GM13976 (cell line): ENCODE results near the gene CELA1.

ENCODE experiments used
- DNase-seq: peaks from one replicate; pipeline ENCODE4 v3.0.0; 2012; ENCODE audit warnings: low spot score
- in situ Hi-C: fragments of 300-500 bp; cut with MboI; formaldehyde crosslinking; loops from one replicate; pipeline ENCODE4 v1.12.0; 2022; ENCODE audit warnings: low sequenced_read_pairs, mixed read lengths, inconsistent platforms; ENCODE audit not compliant: unreplicated experiment
- TF ChIP-seq, protein P1 (sequence below): IDR thresholded peaks from 2 replicates; pipeline ENCODE4 v1.5.1; 2012; ENCODE audit warnings: borderline replicate concordance, mild to moderate bottlenecking; ENCODE audit not compliant: insufficient read depth; ENCODE audit errors: extremely low read depth, missing control alignments, control extremely low read depth

CELA1 gene

DNA sequence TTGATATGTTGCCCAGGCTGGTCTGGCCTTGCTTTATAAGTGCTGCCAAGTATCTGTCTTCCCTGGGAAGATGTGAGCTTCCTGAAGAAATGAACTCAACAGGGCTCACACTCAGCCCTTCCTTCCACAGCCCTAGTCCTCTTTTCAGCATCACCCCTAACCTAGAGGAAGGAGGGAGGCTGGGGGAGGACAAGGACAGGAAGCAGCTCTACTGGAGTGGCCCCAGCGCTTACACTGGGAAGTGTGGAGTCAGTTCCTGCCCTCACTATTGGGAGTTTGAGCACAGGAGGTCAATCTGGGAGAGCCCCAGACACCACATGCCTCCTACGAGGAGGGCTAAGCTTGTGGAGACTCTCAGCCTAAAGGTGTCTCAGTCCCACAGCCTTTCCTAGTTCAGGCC is 27.9 kb upstream of the CELA1 start:
- TF ChIP-seq, protein P1, sequence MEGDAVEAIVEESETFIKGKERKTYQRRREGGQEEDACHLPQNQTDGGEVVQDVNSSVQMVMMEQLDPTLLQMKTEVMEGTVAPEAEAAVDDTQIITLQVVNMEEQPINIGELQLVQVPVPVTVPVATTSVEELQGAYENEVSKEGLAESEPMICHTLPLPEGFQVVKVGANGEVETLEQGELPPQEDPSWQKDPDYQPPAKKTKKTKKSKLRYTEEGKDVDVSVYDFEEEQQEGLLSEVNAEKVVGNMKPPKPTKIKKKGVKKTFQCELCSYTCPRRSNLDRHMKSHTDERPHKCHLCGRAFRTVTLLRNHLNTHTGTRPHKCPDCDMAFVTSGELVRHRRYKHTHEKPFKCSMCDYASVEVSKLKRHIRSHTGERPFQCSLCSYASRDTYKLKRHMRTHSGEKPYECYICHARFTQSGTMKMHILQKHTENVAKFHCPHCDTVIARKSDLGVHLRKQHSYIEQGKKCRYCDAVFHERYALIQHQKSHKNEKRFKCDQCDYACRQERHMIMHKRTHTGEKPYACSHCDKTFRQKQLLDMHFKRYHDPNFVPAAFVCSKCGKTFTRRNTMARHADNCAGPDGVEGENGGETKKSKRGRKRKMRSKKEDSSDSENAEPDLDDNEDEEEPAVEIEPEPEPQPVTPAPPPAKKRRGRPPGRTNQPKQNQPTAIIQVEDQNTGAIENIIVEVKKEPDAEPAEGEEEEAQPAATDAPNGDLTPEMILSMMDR, result no peak
- DNase-seq, result no peak
- in situ Hi-C loops, result no loop called here

DNA sequence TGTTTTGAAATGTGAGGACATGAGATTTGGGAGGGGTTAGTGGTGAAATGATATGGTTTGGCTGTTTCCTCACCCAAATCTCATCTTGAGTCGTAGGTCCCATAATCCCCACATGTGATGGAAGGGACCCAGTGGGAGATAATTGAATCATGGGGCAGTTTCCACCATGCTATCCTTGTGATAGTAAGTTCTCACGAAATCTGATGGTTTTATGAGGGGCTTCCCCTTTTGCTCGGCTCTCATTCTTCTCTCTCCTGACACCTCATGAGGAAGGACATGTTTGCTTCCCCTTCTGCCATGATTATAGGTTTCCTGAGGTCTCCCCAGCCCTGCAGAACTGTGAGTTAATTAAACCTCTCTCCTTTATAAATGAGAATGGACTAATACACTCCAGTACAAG is 26.7 kb upstream of the CELA1 start:
- in situ Hi-C loops, result no loop called here
- TF ChIP-seq, protein P1, result no peak
- no peak for DNase-seq

DNA sequence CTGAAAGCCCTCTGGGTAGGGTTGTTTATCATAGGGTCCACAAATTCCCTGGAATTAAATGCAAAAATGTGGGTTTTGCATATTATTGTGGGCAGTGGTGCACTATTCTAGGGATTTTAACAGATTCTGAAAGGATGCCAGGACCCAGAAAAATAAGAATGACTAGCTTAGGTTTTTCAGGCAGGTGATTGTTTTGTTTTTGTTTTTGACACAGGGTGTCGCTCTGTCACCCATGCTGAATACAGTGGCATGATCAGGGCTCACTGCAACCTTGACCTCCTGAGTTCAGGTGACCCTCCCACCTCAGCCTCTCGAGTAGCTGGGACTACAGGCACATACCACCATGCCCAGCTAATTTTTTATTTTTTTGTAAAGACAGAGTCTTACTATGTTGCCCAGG is 25.5 kb upstream of the CELA1 start:
- TF ChIP-seq, protein P1, result no peak
- in situ Hi-C loops, result no loop called here
- no peak for DNase-seq

DNA sequence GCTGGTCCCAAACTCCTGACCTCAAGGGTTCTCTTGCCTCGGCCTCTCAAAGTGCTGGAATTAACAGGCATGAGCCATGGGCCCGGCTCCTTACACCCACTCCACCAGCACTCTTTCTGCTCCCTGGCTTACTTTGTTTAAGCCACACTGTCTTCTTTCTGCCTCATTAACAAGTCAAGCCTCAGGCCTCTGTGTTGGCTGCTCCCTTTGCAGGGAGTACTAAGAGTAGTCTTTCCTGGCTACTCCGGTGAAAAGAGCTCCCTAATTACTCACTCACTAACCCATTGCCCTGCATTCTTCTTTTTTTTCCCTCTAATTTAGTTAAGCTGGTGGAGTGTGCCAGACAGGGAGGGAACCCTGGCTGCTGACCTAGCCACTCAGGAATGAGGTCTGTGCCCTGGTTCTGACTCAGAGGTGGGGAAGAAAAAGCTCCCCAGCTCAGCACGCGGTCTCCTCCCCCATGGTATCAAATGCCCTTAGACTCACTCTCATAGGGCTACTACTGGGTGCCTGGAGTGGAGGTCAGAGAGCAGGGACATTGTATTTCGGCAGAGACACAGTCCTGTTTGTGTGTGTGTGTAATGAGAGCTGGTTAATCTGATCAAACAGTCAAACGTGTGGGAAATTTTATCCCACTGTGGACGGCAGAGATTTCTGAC is 24.9 kb upstream of the CELA1 start:
- no peak for DNase-seq
- in situ Hi-C loops, result no loop called here
- TF ChIP-seq, protein P1, result no peak

DNA sequence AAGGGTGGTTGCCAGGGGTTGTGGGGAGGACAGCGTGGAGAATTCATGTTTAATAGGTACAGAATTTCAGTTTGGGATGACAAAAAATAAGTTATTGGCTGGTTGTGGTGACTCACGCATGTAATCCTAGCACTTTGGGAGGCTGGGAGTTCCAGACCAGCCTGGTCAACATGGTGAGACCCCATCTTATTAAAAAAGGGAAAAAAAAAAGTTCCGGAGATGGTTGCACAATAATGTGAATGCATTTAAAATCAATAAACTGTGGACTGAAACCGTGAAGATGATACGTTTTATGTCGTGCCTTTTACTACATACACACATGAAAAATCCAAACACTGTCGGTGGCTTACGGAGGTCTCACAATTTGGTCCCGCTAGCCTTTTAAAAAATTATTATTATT is 24.2 kb upstream of the CELA1 start:
- in situ Hi-C loops, result no loop called here
- DNase-seq, result no peak
- TF ChIP-seq, protein P1, result no peak

DNA sequence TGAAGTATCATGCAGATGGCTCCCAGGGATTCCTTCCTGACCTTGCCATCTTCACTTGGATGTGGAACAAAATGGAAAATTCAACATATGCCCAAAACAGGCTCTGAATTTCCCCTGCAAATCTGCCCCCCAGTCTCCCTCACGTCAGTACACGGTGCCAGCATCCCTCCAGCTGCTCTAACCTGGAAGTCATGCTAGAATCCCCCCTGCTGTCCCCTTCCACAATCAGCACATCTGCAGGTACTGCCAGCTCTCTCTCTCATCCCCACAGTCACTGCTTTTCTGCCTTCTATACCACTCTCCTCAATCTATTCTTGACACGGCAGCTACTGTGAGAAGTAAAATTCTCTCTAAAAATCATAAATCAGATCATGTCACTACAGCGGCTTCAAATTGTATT is 23.1 kb upstream of the CELA1 start:
- no peak for DNase-seq
- TF ChIP-seq, protein P1, result no peak
- in situ Hi-C loops, result no loop called here
